Measurements from ENCODE around the gene STRA6.

- TF ChIP-seq, protein P1, sequence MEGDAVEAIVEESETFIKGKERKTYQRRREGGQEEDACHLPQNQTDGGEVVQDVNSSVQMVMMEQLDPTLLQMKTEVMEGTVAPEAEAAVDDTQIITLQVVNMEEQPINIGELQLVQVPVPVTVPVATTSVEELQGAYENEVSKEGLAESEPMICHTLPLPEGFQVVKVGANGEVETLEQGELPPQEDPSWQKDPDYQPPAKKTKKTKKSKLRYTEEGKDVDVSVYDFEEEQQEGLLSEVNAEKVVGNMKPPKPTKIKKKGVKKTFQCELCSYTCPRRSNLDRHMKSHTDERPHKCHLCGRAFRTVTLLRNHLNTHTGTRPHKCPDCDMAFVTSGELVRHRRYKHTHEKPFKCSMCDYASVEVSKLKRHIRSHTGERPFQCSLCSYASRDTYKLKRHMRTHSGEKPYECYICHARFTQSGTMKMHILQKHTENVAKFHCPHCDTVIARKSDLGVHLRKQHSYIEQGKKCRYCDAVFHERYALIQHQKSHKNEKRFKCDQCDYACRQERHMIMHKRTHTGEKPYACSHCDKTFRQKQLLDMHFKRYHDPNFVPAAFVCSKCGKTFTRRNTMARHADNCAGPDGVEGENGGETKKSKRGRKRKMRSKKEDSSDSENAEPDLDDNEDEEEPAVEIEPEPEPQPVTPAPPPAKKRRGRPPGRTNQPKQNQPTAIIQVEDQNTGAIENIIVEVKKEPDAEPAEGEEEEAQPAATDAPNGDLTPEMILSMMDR (IDR thresholded peaks at IDR 0.05; ENCODE audit: control extremely low read depth in 1 of 3, insufficient read depth in 1 of 3, low read depth in 1 of 3, low read length in 3 of 3) = peak in 2 of 3 experiments; percentile 36 to 57; a peak in 3 of 4 replicates
- no peak for TF ChIP-seq RXRA (IDR thresholded peaks at IDR 0.05; ENCODE audit: insufficient read depth, low read depth, low read length)
- no peak for TF ChIP-seq PHF8 (conservative IDR thresholded peaks at IDR 0.05; ENCODE audit: low read depth, low read length)
- no peak for TF ChIP-seq SP1 (IDR thresholded peaks at IDR 0.05; ENCODE audit: low read depth, low read length)
- TF ChIP-seq SP2 (IDR thresholded peaks at IDR 0.05; ENCODE audit: low read length) = no peak
- TF ChIP-seq GTF2F1 (IDR thresholded peaks at IDR 0.05; ENCODE audit: borderline replicate concordance, low read depth, low read length) = no peak
- no peak for TF ChIP-seq EZH2 (IDR thresholded peaks at IDR 0.05; ENCODE audit: low read depth, low read length, severe bottlenecking)
These were observed 58.3 kb downstream of the STRA6 start for GRCh38 chr15:74144153-74144775.

Measured in H1 (cell line).